Thymus (tissue), 11 donors: ENCODE results near the gene POU3F1. TPM values are rescaled to one million over a fixed set of nuclear protein-coding genes. Genes with fewer than 3 reads are reported as not detected.

ENCODE experiments used
- DNase-seq, 9 donors: peaks; one replicate each; pipeline ENCODE4 v3.0.0-alpha.2; 2013; ENCODE audit warnings: low spot score in 9 of 9, low read depth in 6 of 9, missing footprints in 1 of 9
- H3K27ac ChIP-seq, 2 donors: one replicate each; pipeline ENCODE4 v1.5.1; 2013; ENCODE audit warnings: control low read depth in 1 of 2, low read depth in 1 of 2, low read length in 1 of 2, mild to moderate bottlenecking in 1 of 2, moderate library complexity in 1 of 2
- H3K27me3 ChIP-seq, 2 donors: one replicate each; pipeline ENCODE4 v1.5.1; 2013; ENCODE audit warnings: low read length in 1 of 2; ENCODE audit not compliant: control insufficient read depth in 2 of 2, insufficient read depth in 1 of 2
- H3K36me3 ChIP-seq, 2 donors: one replicate each; pipeline ENCODE4 v1.5.1; 2013; ENCODE audit warnings: low read length in 1 of 2, mild to moderate bottlenecking in 1 of 2, moderate library complexity in 1 of 2; ENCODE audit not compliant: control insufficient read depth in 2 of 2, insufficient read depth in 2 of 2
- H3K4me1 ChIP-seq, 2 donors: one replicate each; pipeline ENCODE4 v1.5.1; 2013; ENCODE audit warnings: low read length in 2 of 2; ENCODE audit not compliant: control insufficient read depth in 2 of 2, insufficient read depth in 2 of 2
- H3K4me3 ChIP-seq, 2 donors: one replicate each; pipeline ENCODE4 v1.5.1; 2013; ENCODE audit warnings: low read length in 2 of 2, control low read depth in 1 of 2, mild to moderate bottlenecking in 1 of 2
- H3K9me3 ChIP-seq, 2 donors: one replicate each; pipeline ENCODE4 v1.5.1; 2013; ENCODE audit warnings: low read length in 1 of 2, mild to moderate bottlenecking in 1 of 2; ENCODE audit not compliant: control insufficient read depth in 2 of 2, insufficient read depth in 1 of 2
- WGBS: extraction: QIAGEN DNeasy Blood & Tissue Kit; methylation state at CpG from one replicate; pipeline ENCODE4 v1.1.7; 2013; 5-methylcytosine and 5-hydroxymethylcytosine counted together
- polyA plus RNA-seq: library from polyadenylated mRNA; stranded (reverse); fragments of 200-250 nt; gene quantifications from one replicate; pipeline ENCODE4 v1.2.3, GENCODE V29; 2013
- total RNA-seq: library from RNA; stranded (reverse); fragments of 120-200 nt; gene quantifications from one replicate; pipeline ENCODE4 v1.2.4, GENCODE V29; 2013
- donor health status: healthy.

Gene POU3F1
- total and polyA plus RNA-seq, 2 donors: 0.09 to 0.30 TPM

DNA sequence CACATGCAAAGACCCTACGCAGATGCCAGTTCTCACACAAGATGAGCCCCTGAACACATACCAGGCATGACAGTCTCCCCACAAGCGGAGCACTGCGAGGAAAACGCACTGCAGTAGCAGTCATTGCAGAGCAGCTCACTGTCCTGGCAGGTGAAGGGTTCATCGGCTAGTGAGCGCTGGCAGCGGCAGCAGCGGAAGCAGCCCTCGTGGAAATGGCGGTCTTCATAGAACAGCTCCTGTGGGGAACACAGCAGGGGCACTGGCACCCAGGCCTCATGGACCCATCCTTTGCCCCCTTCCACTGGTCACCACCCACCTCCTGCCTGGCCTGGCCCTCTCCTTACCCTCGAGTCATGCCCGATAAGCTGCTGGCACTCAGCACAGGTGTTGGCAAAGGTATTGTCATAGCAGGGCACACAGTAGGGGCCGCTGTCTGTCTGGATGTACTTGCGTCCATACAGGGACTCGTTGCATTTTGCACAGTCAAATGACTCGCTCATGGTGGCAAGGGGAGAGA, 47.6 kb downstream of the POU3F1 start:
- Histone ChIP-seq H3K4me3 (no peak overlapping the region), H3K27ac (peak overlapping the region; percentile 46 to 72), H3K9me3 (no peaks in the 10 kb centered on the region), H3K27me3 (peaks cover 0 to 7% of the 10 kb centered on the region in 2 donors), H3K36me3 (peaks cover 0 to 2% of the 10 kb centered on the region in 2 donors), H3K4me1 (peaks cover 8 to 52% of the 10 kb centered on the region in 2 donors)
- DNase-seq: no peak
- WGBS: 87% methylated on average over 16 of the region's 16 CpGs

DNA sequence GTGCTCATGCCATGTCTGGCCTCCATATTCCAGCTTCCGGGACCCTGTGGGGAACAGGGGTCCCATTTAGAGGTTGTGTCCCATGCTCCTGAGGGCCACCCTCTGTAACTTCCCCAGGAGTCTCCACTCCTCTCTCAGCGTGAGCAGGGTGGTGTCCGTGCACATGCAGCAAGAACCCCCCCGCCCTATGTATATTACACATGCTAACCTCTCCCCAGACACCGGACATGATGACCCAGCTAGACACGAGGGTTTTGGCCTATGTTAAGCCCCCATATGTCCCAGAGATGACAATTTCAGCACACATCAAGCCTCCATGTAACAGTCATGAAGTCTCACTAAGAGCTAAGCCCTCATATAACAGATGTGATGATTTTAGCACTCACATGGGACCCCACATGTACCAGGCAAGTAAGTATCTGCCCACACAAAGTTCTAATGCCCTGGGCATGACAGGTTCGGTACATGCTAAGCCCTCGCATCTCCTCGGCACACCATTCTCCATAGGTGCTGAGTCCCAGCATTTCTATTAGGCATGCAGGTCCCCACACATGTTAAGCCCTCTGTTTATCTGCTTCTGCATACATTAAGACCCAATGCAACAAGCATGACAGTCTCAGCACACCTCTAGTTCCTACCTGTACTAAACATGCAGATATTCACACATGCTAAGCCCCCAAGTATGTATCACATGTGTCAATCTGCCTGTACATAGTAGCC, 48.3 kb downstream of the POU3F1 start:
- Histone ChIP-seq H3K4me3 (no peak overlapping the region), H3K4me1 (peaks cover 6 to 48% of the 10 kb centered on the region in 2 donors), H3K27me3 (peaks cover 0 to 7% of the 10 kb centered on the region in 2 donors), H3K9me3 (no peaks in the 10 kb centered on the region), H3K27ac (no peak overlapping the region), H3K36me3 (peaks cover 0 to 2% of the 10 kb centered on the region in 2 donors)
- WGBS: 97% methylated on average over 9 of the region's 9 CpGs
- no peak for DNase-seq

DNA sequence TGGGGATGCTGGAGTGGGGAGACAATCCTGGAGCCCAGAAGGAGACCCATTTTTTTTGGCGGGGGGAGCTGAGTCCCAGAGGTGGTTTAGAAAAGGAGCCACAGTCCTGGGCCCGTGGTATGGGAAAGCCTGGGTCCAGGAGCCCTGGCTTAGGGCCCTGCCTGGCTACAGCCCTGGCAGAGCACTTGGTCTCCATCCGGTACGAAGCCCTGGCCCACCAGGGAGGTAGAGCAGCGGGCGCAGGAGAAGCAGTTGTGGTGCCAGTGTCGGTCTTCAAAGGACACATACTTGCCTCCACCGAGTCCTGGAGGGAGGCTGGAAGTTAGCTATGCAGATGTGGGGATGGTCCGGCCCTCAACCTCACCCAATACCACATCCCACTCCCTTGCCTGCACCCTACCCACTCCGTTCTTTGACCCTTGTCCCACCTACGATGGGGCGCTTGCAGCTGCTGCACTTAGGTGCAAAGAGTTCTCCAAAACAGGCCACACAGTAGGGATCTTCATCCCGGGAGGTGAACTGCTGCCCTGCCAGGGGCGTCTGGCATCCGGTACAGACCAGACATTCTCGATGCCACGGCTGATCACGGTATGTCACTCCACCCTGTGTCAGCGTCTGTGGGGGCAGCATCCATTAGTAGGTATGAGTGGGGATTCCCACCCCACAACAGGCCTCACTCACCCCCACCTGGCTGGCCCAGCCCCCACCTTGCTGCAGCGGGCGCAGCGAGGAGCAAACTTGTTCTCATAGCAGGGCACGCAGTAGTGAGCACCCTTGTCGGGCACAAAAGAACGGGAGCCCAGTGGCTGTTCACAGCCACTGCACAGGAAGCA, 49.1 kb downstream of the POU3F1 start:
- peaks cover 0 to 2% of the 10 kb centered on the region in 2 donors for H3K36me3 ChIP-seq
- no peak for DNase-seq
- no peak overlapping the region for H3K27ac ChIP-seq
- no peak overlapping the region for H3K4me3 ChIP-seq
- H3K27me3 ChIP-seq: peaks cover 0 to 7% of the 10 kb centered on the region in 2 donors
- H3K4me1 ChIP-seq: peaks cover 6 to 48% of the 10 kb centered on the region in 2 donors
- 94% methylated on average over 25 of the region's 25 CpGs for WGBS
- H3K9me3 ChIP-seq: no peaks in the 10 kb centered on the region

DNA sequence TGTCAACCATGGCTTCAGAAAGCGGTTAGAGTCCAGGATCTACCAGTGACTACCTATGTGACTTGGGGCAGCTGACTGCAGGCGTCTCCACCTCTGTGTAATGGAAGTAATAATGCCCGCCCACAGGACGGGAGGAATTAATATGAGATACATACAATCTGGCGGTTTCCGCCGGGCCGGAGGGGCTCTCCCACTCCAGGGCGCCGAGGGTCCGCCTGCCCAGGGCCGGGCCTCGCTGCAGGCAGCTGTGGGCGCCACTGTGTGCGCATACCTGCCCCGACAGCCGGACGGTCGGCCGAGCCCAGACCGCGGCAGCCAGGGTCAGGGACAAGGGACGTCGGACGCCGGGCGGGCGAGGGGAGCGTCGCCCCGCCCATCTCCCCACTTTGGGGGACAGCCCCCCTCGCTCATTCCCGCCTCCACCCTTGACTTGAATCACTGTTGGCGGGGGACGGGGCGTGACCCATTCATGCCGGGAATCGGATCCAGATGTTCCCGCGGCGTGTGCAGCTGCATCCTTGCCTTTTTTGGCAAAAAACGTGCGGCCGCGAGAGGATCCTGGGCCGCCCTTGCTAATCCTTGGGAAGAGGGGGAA, 50.7 kb downstream of the POU3F1 start:
- peaks cover 6 to 38% of the 10 kb centered on the region in 2 donors for H3K4me1 ChIP-seq
- 36% methylated on average over 46 of the region's 46 CpGs for WGBS
- H3K9me3 ChIP-seq: no peaks in the 10 kb centered on the region
- H3K36me3 ChIP-seq: peaks cover 0 to 2% of the 10 kb centered on the region in 2 donors
- no peak for DNase-seq
- H3K27me3 ChIP-seq: peaks cover 0 to 7% of the 10 kb centered on the region in 2 donors
- H3K27ac ChIP-seq: peak overlapping the region; percentile 57 to 60
- peak overlapping the region; percentile 13 to 55 for H3K4me3 ChIP-seq

DNA sequence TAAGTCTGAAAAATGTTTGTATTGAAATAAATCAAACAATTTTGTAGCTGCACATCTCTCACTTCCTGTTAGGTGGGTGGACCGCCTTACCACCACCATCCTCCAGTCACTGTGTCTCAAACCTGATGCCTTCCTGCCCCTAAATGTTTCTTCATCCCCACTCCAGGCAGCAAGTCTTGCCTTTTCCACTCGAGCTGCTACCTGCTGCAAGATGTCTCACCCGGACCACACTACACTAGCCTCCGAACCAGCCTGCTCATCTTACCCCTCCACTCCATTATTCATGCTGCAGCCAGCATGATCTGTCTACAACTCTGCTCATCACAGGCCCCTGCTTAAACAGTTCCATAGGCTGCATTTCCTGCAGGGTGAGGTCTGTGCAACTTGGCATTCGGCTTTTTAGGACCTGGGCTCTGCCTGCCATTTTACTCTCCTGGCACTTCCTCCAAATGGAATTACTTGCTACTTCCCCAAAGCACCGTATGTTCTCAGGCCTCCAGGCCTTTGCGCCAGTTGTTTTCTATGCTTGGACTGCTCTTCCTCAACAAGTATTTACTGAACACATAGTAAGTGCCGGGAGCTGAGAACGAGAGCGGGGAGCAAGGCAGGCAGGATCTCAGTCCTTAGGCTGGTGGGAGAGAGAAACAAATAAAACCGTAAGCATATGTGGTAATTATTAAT, 51.6 kb downstream of the POU3F1 start:
- Histone ChIP-seq H3K4me1 (peaks cover 3 to 33% of the 10 kb centered on the region in 2 donors), H3K27me3 (peaks cover 0 to 7% of the 10 kb centered on the region in 2 donors), H3K36me3 (peaks cover 0 to 2% of the 10 kb centered on the region in 2 donors), H3K27ac (peak overlapping the region; percentile 37 to 83), H3K4me3 (peak overlapping the region; percentile 13 to 55), H3K9me3 (no peaks in the 10 kb centered on the region)
- 79% methylated on average over 11 of the region's 11 CpGs for WGBS
- DNase-seq: no peak

Other genes starting within 250 kb of the POU3F1 start
- gene C1orf122, start 239.0 kb downstream of the POU3F1 start, total RNA-seq: 27.1 TPM
- gene C1orf122, start 239.0 kb downstream of the POU3F1 start, polyA plus RNA-seq: 33.0 TPM
- 12.2 TPM for gene YRDC, start 238.6 kb downstream of the POU3F1 start, total RNA-seq
- 13.3 TPM for gene YRDC, start 238.6 kb downstream of the POU3F1 start, polyA plus RNA-seq
- gene MTF1, start 187.2 kb downstream of the POU3F1 start, total RNA-seq: 1.2 TPM
- gene MTF1, start 187.2 kb downstream of the POU3F1 start, polyA plus RNA-seq: 3.1 TPM
- 23.1 TPM for gene INPP5B, start 99.7 kb downstream of the POU3F1 start, total RNA-seq
- gene INPP5B, start 99.7 kb downstream of the POU3F1 start, polyA plus RNA-seq: 24.8 TPM
- gene SF3A3, start 56.8 kb downstream of the POU3F1 start, total RNA-seq: 81.6 TPM
- gene SF3A3, start 56.8 kb downstream of the POU3F1 start, polyA plus RNA-seq: 26.8 TPM
- 4.0 TPM for gene FHL3, start 41.3 kb downstream of the POU3F1 start, total RNA-seq
- 18.7 TPM for gene FHL3, start 41.3 kb downstream of the POU3F1 start, polyA plus RNA-seq
- 36.6 TPM for gene UTP11, start 34.1 kb downstream of the POU3F1 start, total RNA-seq
- gene UTP11, start 34.1 kb downstream of the POU3F1 start, polyA plus RNA-seq: 30.3 TPM